22Rv1 (cell line): Measurements from ENCODE around the gene ZBTB20.

Experiments used
- CTCF ChIP-seq: fragments of 450-650 bp; IDR thresholded peaks from 2 replicates; pipeline ENCODE4 v1.5.1; 2017; ENCODE audit warnings: mild to moderate bottlenecking
- ZFX ChIP-seq: fragments of 450-650 bp; IDR thresholded peaks from 2 replicates; pipeline ENCODE4 v1.6.1; 2017; ENCODE audit warnings: antibody characterized with exemption, borderline replicate concordance

GRCh38 chr3:114687151-114687550 lies 459.9 kb downstream of the ZBTB20 start:
- TF ChIP-seq CTCF (no peak), ZFX (no peak)
